ENCODE results near the gene RALBP1. TPM values are rescaled to one million over a fixed set of nuclear protein-coding genes. Genes with fewer than 3 reads are reported as not detected.
A peak's percentile ranks its signal among the peaks of the same experiment; 100 is the strongest.
"Not testable (repeated sequence)": the region's sequence is repeated elsewhere in the genome, so short reads cannot be mapped to it uniquely, and the experiment has no call there.

Gene RALBP1
- 77.2 and 100 TPM in 2 replicates for total RNA-seq (ENCODE audit: low replicate concordance)

DNA sequence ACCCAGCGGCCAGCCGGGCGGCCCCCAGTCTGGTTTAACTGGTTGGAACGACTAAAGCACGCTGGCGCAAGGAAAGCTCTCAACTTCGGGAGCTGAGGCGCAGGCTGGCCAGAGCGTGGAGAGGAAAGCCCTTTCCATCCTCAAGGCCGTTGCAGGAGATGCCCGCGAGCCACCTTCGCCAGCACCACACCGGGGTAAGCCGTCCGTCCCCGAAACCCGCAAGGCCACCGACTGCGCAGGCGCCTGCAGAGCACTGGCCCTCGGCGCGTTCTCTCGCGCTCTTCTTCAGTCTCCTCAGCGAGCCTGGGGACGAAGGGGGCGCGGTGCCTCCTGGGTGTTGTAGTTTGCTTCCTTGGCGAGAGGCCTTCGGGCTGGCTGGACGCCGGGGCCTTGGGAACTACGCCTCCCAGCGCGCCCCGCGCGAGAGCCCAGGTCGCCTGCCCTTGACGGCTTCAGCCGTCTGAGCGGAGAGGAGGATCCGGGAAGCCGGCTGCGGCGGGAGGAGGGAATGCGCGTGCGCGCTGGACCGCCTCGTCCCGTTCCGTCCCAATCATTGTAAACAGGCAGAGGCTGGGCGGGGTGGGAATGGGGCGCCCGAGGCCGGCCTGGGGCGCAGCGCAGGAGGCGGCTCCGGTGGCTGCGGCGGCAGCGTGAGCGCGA is at the start of gene RALBP1:
RALBP1 (plus strand) TSS at position 531 of the 660 bp plus-strand sequence. CDS start 37,533 bp downstream, outside the sequence.
- DNase-seq (ENCODE audit: low read depth): peak; percentile 99
- TF ChIP-seq, protein P1, sequence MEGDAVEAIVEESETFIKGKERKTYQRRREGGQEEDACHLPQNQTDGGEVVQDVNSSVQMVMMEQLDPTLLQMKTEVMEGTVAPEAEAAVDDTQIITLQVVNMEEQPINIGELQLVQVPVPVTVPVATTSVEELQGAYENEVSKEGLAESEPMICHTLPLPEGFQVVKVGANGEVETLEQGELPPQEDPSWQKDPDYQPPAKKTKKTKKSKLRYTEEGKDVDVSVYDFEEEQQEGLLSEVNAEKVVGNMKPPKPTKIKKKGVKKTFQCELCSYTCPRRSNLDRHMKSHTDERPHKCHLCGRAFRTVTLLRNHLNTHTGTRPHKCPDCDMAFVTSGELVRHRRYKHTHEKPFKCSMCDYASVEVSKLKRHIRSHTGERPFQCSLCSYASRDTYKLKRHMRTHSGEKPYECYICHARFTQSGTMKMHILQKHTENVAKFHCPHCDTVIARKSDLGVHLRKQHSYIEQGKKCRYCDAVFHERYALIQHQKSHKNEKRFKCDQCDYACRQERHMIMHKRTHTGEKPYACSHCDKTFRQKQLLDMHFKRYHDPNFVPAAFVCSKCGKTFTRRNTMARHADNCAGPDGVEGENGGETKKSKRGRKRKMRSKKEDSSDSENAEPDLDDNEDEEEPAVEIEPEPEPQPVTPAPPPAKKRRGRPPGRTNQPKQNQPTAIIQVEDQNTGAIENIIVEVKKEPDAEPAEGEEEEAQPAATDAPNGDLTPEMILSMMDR (IDR thresholded peaks at IDR 0.05; ENCODE audit: insufficient read depth, low read length): peak; percentile 20
- H3K4me3 ChIP-seq (ENCODE audit: low read depth, low read length): peak within 1 kb of the TSS; percentile 99

DNA sequence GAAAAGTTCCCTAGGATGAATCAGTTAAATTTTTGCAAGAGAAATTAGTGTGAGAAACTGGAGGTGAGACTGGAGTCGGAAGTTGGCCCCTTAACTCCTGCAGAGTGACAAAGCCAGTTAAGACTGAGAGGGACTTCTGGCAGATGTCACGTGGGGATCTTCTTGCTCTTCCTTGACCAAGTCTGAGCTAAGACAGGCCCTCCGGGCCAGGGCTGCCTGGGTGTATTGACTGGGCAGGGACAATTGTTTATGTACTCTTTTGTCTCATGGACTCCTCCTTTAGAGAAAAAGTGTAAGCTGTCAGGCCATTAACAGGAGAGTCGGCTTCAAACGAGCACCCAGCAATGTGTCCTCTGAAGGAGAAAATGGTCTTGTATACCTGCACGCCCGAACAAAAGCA is 48.6 kb upstream of the RALBP1 start:
- TF ChIP-seq, protein P1 (IDR thresholded peaks at IDR 0.05; ENCODE audit: insufficient read depth, low read length): no peak
- H3K4me3 ChIP-seq (ENCODE audit: low read depth, low read length): no peak overlapping the region
- no peak for DNase-seq (ENCODE audit: low read depth)

DNA sequence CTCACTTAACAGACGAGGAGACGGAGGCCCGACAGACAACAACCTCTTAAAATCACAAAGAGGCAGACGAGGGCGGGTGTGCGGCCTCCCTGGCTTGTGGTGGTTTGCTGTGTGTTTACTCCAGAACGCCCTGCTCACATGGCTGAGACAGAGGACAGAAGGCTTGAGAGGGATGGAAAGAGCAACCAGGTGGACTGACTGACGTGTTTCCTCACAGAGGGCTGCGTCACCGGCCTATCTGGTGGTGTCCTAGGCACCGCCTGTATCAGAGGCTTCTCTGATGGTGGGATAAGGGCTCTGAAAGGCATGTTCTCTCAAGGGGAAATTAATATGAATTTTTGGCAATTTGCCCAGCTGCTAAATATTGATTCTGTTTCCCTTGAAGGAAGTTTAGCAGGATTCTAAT is 47.0 kb upstream of the RALBP1 start:
- DNase-seq (ENCODE audit: low read depth): no peak
- TF ChIP-seq, protein P1 (IDR thresholded peaks at IDR 0.05; ENCODE audit: insufficient read depth, low read length): no peak
- no peak overlapping the region for H3K4me3 ChIP-seq (ENCODE audit: low read depth, low read length)

DNA sequence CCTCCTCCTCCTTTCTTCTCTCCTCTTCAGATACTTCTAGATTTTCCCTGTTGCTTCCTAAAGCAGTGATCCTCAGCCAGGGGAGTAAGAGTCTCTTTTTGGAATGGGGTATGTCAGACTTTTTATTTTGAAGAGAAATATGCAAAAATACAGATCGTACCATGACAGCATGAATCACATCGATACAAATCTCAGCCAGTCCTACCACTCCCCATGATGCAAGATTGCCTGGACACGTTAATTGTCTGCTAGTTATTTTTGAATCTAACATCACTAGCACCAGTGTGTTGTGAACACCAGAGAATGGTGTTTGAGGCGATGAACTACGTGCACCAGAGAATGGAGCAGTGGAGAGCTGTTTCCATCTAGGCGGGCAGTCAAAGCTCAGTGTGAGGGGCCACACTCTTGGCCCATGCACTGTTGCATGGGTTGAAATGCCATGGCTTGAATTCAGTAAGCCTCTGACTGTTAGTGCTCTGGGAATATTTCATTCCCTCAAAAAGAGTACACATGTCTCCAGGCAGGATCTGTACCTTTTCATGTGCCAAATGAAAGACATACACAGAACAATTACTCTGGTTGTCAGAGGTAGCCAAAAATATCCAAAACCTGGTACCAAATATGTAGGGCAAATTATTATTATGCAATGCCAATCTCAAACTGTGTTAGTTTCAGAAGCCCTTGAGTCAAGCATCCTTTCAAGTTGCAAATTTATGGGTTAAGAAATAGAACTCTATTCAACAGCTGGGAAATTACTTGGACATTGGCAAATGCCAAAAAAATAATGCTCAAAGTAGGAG is 46.3 kb upstream of the RALBP1 start:
- TF ChIP-seq, protein P1 (IDR thresholded peaks at IDR 0.05; ENCODE audit: insufficient read depth, low read length): no peak
- H3K4me3 ChIP-seq (ENCODE audit: low read depth, low read length): no peak overlapping the region
- peak; percentile 30 for DNase-seq (ENCODE audit: low read depth)

DNA sequence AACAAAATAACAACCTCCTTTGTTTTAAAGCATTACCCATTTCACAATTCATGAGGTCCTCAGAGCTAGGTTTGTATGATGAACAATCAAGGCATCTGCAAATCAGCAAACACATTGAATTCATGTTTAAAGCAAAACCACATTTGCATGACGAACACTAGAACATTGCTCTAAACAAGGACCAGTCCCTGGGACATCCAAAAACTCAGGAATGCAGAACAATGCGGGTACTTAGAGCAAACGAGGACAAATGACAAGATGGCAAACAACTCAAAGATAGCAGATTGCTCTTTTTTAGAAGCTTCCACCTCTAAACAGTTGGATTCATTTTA is 45.7 kb upstream of the RALBP1 start:
- no peak overlapping the region for H3K4me3 ChIP-seq (ENCODE audit: low read depth, low read length)
- peak; percentile 60 for DNase-seq (ENCODE audit: low read depth)
- TF ChIP-seq, protein P1 (IDR thresholded peaks at IDR 0.05; ENCODE audit: insufficient read depth, low read length): no peak

DNA sequence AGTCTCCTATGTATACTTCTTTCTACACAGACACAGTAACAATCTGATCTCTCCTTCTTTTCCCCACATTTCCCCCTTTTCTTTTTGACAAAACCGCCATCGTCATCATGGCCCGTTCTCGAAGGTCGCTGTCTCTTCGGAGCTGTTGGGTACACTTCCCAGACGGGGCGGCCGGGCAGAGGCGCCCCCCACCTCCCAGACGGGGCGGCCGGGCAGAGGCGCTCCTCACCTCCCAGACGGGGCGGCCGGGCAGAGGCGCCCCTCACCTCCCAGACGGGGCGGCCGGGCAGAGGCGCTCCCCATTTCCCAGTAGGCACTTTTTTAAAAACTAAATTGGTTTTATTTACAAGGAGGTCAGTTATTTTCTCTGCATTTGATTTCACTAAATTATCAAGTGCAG is 45.0 kb upstream of the RALBP1 start:
- not testable (repeated sequence) for DNase-seq (ENCODE audit: low read depth); H3K4me3 ChIP-seq (ENCODE audit: low read depth, low read length)

DNA sequence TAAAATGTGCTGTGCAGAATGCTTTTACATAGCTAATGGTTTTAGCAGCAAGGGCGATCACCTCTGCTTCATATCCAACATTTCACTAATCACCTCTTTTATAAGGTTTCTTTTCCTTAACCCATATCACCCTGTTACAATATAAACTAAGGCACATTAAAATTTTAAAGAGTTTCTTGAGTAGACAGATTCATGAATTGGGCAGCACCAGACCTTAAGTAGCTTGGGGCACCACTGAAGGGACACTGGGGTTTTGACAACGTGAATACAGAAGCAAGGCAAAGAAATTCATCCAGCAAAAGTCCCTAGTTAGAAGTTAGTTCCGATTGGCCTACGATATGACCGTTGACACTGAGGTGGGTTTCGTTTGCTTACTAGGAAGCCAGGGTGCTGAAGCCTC is 44.0 kb upstream of the RALBP1 start:
- TF ChIP-seq, protein P1 (IDR thresholded peaks at IDR 0.05; ENCODE audit: insufficient read depth, low read length): no peak
- no peak for DNase-seq (ENCODE audit: low read depth)
- no peak overlapping the region for H3K4me3 ChIP-seq (ENCODE audit: low read depth, low read length)

DNA sequence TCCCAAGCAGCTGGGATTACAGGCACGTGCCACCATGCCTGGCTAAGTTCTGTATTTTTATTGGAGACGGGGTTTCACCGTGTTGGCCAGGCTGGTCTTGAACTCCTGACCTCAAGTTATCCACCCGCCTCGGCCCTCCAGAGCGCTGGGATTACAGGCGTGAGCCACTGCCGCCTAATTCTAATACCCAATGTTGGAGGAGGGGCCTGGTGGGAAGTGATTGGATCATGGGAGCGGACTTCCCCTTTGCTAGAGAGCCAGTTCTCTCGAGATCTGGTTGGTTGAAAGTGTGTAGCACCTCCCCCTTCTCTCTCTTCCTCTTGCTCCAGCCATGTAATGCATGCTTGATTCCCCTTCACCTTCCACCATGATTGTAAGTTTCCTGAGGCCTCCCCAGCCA is 42.2 kb upstream of the RALBP1 start:
- DNase-seq (ENCODE audit: low read depth); H3K4me3 ChIP-seq (ENCODE audit: low read depth, low read length): not testable (repeated sequence)

All from fibroblast of the aortic adventitia (primary cell).